GM21447 (cell line): ENCODE measurements around the gene CRYBG1.

ENCODE experiments used
- ATAC-seq: cut with Tn5 transposase; IDR thresholded peaks from one replicate; pipeline ENCODE4 v1.9.1; 2021; ENCODE audit not compliant: unreplicated experiment

The CRYBG1 gene, protein sequence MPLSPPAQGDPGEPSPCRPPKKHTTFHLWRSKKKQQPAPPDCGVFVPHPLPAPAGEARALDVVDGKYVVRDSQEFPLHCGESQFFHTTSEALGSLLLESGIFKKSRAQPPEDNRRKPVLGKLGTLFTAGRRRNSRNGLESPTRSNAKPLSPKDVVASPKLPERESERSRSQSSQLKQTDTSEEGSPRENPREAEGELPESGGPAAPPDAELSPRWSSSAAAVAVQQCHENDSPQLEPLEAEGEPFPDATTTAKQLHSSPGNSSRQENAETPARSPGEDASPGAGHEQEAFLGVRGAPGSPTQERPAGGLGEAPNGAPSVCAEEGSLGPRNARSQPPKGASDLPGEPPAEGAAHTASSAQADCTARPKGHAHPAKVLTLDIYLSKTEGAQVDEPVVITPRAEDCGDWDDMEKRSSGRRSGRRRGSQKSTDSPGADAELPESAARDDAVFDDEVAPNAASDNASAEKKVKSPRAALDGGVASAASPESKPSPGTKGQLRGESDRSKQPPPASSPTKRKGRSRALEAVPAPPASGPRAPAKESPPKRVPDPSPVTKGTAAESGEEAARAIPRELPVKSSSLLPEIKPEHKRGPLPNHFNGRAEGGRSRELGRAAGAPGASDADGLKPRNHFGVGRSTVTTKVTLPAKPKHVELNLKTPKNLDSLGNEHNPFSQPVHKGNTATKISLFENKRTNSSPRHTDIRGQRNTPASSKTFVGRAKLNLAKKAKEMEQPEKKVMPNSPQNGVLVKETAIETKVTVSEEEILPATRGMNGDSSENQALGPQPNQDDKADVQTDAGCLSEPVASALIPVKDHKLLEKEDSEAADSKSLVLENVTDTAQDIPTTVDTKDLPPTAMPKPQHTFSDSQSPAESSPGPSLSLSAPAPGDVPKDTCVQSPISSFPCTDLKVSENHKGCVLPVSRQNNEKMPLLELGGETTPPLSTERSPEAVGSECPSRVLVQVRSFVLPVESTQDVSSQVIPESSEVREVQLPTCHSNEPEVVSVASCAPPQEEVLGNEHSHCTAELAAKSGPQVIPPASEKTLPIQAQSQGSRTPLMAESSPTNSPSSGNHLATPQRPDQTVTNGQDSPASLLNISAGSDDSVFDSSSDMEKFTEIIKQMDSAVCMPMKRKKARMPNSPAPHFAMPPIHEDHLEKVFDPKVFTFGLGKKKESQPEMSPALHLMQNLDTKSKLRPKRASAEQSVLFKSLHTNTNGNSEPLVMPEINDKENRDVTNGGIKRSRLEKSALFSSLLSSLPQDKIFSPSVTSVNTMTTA (N-terminal part only)

DNA sequence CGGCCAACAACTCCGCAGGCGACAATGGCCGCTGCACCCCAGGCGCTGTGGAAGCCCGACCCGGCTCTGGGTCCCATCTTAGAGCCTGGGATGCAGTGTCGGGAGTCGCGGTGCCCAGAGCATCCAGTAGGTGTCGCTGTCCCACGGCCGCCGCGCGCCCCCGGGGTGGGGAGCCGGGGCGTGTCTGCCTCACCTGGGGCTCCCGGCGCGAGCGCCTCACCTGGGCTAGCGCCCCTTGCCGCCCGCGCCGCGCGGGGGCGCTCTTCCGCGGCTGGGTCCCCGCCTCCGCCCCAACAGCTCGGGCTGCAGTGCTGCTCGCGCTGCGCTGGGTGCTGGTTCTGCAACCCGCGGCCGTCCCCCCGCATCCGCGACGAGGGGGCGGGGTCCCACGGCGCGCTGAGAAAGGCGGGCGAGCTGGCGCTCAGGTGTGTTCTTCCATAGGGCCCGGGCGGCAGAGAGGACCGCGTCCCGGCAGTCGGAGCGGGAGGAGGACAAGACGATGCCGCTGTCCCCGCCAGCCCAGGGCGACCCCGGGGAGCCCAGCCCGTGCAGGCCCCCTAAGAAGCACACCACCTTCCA, at the start of gene CRYBG1:
Gene CRYBG1, plus strand, starts transcription at position 308 of the 579 bp plus-strand sequence. Its CDS starts 192 bp downstream, at position 500.
- peak; percentile 61 for ATAC-seq

DNA sequence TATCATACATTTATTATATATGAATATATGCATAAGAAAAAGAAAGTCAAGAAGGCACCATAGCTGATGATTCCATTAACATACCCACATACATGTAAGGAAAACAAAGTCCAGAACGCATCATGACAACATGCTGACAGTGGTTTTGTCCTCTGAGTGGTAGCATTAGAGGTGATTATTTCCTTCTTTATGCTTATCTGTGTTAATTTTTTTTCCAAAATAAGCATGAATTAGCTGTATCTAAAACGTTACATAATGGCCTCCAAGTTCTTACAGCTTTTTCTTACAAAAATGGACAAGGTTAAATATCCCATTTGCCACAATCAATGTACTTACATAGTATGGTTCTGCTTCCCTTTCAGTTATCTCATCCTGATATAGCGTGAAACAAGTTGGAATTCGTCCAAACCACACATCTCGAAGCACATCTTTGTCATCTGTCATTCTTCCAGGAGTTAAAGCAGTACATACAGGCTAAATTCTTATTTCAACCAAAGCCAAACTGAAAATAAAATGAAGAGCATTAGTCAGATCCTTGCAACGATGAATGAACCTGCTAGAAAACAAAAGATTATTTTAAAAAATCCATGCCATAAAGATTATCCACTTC, 44.6 kb upstream of the CRYBG1 start:
- ATAC-seq, result no peak

DNA sequence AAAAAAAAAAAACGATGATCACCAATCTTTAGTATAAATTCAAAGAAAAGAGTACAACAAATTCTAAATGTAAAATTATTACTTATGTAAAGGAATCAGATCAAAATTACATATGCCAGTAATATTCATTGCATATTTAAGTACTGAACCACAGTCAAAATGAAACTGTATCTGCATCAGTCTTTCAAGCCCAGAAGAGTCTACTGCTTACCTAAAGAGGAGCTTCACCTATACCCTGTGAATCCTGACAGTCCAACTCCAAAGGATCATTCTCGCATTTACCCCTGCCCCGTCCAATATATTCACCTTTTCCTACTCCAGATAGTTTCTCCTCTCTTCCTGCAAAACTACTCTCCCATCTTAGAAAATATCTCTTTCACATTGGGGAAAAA, 44.1 kb upstream of the CRYBG1 start:
- no peak for ATAC-seq

DNA sequence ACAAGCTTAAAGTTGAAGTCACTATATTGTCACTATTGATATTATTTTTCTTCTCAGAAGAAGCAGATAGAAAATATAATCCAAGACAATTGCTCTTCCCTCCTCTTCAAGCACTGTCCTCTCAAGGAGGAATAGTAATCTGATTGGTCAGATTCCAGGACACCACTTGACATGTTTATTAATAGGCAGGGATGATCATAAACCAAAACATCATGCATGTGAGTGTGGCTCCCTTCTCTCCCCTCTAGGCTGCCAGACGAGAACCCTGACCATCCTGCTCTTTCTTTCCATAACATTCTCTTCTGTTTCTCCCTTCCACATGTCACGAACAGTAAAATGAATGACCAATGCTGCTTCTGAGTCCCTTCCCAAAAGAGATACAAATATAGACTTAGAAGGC, 42.5 kb upstream of the CRYBG1 start:
- no peak for ATAC-seq

DNA sequence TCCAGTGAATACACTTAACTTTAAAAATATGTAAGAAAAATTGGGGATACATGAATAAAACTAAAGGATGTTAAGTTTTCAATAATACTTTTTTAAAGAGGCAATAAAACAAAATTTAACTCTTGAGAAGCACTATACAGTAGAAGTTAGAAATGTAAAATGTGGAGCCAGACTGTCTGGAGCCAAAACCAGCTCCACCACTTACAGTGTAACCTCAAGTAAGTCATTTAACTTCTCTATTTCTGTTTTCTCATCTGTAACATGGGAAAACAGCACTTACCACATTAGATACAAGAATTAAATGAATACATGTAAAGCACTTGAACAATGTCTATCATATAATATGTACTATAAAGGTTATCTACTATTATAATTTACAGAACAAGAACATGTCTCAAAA, 41.7 kb upstream of the CRYBG1 start:
- no peak for ATAC-seq

DNA sequence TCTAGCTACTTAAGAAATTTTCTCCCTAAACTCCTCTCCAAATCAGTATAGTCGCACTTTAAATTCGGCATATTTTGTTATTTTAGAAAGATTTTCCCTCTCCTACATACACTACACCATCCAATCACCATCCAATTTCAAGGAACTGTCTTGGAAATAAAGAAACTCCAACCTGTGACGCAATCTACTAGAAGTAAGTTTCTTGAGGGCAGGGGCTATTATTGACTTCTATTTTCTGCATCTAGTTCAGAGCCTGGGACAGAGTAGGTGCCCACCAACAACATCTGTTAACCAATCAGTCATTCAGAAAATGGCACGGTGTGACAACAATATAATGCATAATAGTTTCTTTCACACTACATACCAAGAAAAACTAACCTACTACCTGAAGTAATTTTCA, 38.6 kb upstream of the CRYBG1 start:
- no peak for ATAC-seq

DNA sequence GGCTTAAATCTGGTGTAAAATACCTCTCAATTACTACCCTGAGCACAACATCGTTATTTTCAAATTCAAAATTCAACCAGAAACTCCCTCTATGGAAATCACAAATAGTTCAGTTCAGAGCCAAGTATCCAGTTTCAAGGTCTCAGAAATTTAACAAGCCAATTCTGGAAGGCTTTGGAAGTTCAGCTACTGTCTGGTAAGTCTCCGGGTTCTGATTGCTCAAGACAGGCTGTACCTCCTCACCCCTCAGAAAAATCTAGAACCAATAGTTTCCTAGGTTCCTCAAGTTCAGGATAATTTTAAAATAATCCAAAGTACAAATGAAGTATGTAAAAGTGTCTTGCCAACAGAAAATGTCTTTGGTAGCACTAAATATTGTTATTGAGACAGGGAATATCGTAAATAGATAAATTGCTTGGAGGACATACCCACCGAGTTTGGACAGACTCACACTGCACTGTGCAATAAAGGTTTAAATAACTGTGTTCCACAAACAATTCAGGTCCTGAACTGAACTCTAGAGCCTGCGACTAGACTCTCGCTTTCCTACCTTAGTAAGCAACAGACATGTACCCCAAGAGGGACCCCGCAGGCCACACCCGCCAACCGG, 35.7 kb upstream of the CRYBG1 start:
- ATAC-seq, result no peak

DNA sequence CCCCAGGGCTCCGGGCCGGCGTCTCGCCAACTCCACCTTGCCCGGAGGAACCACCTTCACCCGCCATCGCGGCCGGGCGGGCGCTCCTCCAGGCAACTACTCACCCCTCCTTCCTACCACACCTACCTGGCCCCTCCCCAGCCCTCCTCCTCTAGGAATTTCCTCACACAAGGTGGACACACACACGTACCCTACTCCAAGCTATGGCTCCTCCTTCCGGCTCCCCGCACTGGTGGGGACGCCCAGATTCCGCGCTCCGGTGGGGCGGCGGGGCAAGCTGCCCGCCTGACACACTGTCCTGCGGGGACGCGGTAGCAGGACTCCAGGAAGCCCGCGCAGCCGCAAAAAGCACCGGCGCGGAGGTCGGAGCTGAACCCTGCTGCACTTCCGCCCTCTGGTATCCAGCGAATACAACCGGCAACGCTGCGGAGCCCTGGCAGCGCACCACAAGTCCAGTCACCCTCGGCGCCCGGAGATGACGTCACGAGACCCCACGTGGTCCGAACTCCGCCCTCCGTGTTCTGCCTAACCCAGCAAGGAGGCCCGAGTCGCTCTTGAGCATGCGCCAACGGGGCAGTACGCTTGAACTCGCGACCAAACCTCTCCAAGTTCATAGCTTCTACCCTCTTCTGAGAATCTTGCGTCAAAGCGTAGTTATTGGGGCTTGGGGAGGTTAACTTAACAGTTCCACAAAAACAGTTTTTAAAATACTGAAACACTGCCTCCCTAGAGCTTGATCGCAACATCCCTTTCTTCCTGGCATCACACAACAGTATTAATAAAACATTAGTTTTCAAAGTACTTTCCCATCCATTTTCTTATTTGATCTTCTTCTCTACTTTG, 35.0 kb upstream of the CRYBG1 start, which contains the start of gene ATG5:
Gene ATG5, minus strand, starts transcription at position 425 of the 843 bp plus-strand sequence. CDS start 9,552 bp downstream, outside the sequence.
- peak; percentile 89 for ATAC-seq

DNA sequence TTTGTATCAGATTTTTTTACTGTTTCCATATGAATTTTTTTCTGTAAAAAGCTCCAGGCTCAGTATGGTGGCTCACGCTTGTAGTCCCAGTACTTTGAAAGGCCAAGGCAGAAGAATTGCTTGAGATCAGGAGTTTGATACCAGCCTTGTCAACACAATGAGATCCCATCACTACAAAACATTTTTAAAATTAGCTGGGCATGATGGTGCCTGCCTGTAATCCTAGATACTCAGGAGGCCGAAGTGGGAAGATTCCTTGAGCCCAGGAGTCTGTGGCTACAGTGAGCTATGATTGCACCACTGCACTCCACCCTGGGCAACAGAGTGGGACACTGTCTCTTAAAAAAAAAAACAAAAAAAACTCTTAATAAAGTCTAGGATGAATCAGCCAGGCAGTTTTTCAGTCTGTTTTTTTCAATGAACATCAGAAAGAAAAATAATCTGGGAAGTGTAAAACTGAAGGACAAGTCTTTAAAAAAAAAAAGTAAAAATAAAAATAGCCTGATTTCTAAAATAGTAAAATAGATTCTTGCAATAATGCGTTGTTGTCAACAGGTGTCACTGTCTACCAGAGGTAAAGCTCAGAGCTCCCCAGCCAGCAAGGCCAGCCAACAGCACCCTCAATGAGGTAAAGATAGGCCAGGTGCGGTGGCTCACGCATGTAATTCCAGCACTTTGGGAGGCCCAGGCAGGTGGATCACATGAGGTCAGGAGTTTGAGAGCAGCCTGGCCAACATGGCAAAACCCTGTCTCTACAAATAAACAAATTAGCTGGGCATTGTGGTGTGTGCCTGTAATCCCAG, 25.7 kb upstream of the CRYBG1 start:
- ATAC-seq, result no peak

DNA sequence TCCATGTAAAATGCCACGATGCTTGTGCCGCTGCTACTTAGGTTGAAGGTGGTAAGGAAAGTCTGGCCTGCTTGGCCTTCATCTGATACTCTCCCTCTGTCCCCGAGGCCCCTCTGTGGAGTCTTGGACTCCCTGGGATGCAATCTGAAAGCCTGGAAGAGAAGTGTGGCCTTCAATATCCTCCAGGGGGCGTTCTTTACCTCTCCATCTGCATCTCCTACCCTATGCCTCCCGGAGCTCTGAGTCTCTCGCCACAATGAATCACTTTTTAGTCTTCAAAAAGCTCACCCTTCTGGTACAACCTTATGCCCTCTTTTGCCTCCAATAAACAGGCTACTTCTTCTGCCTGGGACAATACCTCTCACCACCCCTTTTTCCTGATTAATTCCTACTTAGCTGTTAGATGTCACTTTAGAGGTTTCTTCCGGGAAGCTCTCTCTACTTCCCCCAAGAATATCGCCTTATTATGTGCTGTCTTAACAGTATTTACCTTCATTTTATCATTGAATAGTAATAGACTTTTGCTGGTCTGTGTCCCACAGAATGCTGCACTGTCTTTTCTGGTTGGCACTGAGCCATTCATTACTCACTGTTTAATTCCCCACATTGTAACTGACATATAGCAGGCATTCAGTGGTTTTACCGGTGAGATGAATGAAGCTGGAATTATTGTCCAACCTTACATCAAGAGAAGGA, 21.0 kb upstream of the CRYBG1 start:
- peak; percentile 63 for ATAC-seq

DNA sequence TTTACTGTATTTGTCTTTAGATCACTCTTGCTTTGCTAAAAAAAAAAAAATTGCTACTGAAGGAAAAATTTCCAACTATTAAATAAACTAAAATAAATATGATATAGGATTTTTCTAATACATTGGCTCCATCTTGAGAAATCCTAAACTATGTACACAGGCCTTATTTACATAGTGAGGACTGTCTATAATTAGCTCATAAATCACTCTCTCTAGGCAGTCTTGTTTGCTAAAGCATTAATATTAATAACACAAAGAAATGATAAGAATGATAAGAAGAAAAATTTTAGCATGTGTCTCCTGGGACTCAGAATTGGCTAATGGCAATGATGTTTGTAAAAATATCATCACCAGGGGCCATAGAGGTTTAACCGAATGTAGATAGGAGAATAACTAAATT, 13.3 kb upstream of the CRYBG1 start:
- no peak for ATAC-seq

DNA sequence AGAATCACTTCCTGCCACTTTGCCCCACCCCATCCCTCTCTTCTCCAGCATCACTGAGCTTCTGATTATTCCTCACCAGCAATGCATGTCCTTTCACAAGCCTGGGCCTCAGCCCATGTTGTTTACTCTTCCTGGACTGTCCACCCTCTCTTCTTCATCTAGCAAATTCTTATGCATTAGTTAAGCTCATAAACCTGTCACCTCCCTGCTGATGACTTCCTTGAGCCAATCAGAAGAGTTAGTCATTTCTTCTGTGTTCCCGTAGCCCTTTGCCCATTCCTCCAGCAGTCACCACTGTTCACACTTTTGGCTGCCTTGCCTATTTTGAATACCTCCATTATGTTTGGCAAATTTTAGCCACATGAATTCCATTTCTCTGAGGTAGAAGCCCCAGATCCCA, 4.1 kb upstream of the CRYBG1 start:
- no peak for ATAC-seq

DNA sequence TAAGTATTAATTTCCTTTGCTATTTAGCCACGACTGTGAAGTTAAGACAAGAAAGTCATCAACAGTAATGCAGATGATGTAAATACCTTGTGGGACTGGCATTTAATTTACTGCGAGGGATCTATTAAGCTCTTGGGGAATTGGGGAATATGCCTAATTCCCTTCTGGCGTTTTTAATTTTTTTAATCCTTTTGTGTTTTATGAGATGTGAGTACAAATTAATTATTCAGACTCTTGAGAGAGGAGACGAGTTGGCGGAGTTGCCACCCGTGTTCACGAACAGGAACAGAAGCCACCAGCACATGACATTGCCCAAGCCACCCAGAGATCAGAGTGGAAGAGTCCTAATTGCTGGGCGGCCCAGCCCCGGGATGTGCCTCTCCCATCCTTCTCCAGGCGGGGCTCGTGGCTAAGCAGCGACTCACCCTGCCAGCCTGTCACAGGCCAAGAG, 533 bp upstream of the CRYBG1 start:
- no peak for ATAC-seq

DNA sequence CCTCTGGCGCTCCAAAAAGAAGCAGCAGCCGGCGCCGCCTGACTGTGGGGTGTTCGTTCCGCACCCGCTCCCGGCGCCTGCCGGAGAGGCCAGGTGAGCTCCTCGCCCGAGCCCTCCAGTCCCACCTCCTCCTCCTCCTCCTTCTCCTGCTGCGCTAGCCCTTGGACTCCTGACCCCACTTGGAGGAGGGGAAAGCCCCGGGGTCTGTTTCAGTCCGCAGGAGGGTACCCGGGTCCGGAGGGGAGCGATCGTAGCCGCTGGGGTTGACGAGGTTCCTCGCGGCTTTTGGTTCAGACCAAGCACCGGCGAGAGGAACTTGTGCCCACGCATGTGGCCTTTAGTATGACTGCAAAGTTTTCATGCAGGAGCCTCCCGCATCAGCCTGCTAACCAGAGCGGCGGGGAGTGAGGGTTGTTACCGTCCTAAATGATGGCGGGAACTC, 493 bp downstream of the CRYBG1 start:
- ATAC-seq, result peak; percentile 39

DNA sequence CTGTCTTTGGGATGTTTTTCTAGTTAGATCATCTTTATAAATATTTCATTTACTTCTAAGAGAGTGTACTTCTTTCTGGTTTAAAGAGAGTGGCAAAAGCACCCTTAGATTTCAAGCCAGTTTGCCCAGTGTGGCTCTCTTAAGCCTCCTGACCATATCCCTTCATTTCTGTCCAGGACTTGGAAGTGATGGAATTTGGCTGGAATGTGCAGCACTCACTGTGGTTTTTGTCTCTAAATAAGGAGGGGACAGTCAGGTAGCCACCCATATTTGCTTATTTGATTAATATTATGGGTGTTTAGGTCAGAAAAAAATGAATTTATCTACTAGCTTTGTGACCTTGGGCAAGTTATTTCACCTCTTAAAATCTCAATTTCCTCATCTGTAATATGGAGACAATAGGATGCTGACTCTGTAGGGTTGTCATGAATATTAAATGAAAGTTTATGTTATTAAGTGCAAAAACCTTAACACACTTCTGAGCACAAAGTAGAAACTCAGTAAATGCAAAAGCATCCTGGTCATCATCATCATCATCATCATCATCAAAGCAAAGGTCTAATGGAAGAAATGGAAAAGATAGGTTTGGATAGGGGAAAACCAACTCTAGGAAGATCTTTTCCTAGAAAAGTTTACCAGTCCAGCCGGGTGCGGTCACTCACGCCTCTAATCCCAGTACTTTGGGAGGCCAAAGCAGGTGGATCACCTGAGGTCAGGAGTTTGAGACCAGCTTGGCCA, 3.1 kb downstream of the CRYBG1 start:
- no peak for ATAC-seq

DNA sequence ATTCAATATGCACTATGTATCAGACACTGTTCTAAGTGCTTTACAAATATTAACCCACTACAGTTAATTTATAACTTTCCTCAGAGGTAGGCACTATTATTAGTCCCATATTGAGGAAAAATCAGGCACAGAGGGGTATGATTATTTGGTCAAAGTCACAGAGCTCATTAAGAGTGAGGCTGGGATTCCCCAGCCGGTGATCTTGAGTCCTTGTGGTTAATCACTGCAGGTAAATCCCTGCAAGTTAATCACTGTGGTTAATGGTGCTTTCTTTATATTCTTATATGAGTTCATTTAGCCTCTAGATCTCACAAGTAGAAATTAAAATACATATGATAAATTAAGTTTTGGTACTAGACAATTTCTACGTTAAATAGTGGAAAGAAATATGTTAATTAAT, 9.2 kb downstream of the CRYBG1 start:
- ATAC-seq, result no peak

DNA sequence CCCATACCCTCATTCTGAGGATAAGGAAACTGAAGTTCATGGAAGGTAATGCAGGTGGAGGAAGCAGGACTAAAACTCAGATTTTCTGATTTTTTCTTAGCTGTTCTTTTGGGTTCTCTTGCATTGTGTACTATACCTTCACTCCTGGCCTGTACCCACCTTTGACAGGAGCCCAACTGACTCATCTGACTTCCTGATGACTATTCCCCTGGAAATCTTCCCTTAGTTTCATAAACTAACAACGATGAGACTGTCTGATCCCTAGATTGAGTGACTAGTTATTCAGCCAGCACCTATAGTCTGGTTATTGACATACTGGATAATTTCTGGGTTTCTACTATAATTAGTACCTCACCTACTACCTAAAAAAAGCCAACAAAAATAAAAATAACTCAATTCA, 10.1 kb downstream of the CRYBG1 start:
- ATAC-seq, result no peak
